HepG2 (cell line): ENCODE measurements around the gene CTNND2. TPM values are rescaled to one million over a fixed set of nuclear protein-coding genes. Genes with fewer than 3 reads are reported as not detected.

Experiments
- BCL6 ChIP-seq: IDR thresholded peaks from 2 replicates; pipeline ENCODE4 v1.6.1; 2016; ENCODE audit warnings: missing genetic modification reagents, missing compliant biosample characterization
- KDM5B ChIP-seq: sonication (generic); formaldehyde crosslinking; IDR thresholded peaks from 2 replicates; pipeline ENCODE4 v1.4.0; 2020; ENCODE audit warnings: missing genetic modification reagents, mild to moderate bottlenecking, borderline replicate concordance
- MZF1 ChIP-seq: sonication (generic); formaldehyde crosslinking; IDR thresholded peaks from 2 replicates; pipeline ENCODE4 v1.8.1; 2023; ENCODE audit warnings: mild to moderate bottlenecking, missing genetic modification reagents, borderline replicate concordance
- NONO ChIP-seq, 2 experiments: fragments of 450-650 bp in 1 of 2; sonication (generic) in 1 of 2; formaldehyde crosslinking in 1 of 2; IDR thresholded peaks in 1 of 2; conservative IDR thresholded peaks in 1 of 2; 2 replicates each; pipeline versions ENCODE4 v1.6.1 to v1.8.0; 2017 to 2022; ENCODE audit warnings: mild to moderate bottlenecking in 1 of 2, missing genetic modification reagents in 1 of 2, moderate library complexity in 1 of 2
- NR0B2 ChIP-seq: sonication (generic); formaldehyde crosslinking; IDR thresholded peaks from 2 replicates; pipeline ENCODE4 v1.4.0; 2020; ENCODE audit warnings: mild to moderate bottlenecking, missing genetic modification reagents
- PCBP1 ChIP-seq: fragments of 200-400 bp; formaldehyde crosslinking; IDR thresholded peaks from 2 replicates; pipeline ENCODE4 v1.6.1; 2017; ENCODE audit warnings: mild to moderate bottlenecking, low read depth, low read length, borderline replicate concordance
- PITX1 ChIP-seq: sonication (generic); formaldehyde crosslinking; IDR thresholded peaks from 2 replicates; pipeline ENCODE4 v1.5.1; 2020; ENCODE audit warnings: mild to moderate bottlenecking, missing genetic modification reagents
- PRPF4 ChIP-seq: fragments of 200-400 bp; formaldehyde crosslinking; IDR thresholded peaks from 2 replicates; pipeline ENCODE4 v1.6.1; 2016; ENCODE audit warnings: low read length, low read depth; ENCODE audit not compliant: poor library complexity, severe bottlenecking
- SALL1 ChIP-seq: sonication (generic); formaldehyde crosslinking; IDR thresholded peaks from 2 replicates; pipeline ENCODE4 v1.8.0; 2022; ENCODE audit warnings: mild to moderate bottlenecking, missing genetic modification reagents
- WIZ ChIP-seq: sonication (generic); formaldehyde crosslinking; IDR thresholded peaks from 2 replicates; pipeline ENCODE4 v1.5.1; 2020; ENCODE audit warnings: mild to moderate bottlenecking, missing genetic modification reagents
- YY1 ChIP-seq: IDR thresholded peaks from 2 replicates; pipeline ENCODE4 v1.6.1; 2011; ENCODE audit warnings: low read length, low read depth, moderate library complexity, mild to moderate bottlenecking; ENCODE audit not compliant: insufficient read depth, insufficient replicate concordance
- ZBTB37 ChIP-seq: sonication (generic); formaldehyde crosslinking; IDR thresholded peaks from 2 replicates; pipeline ENCODE4 v1.4.0; 2020; ENCODE audit warnings: mild to moderate bottlenecking, missing genetic modification reagents
- ZNF136 ChIP-seq: sonication (generic); formaldehyde crosslinking; IDR thresholded peaks from 2 replicates; pipeline ENCODE4 v1.8.1; 2022; ENCODE audit warnings: low read depth, mild to moderate bottlenecking, moderate library complexity, missing genetic modification reagents
- ZNF205 ChIP-seq: IDR thresholded peaks from 2 replicates; pipeline ENCODE4 v1.6.1; 2018; ENCODE audit warnings: missing biosample characterization, missing genetic modification reagents
- ZNF225 ChIP-seq: sonication (generic); formaldehyde crosslinking; IDR thresholded peaks from 2 replicates; pipeline ENCODE4 v1.4.0; 2020; ENCODE audit warnings: mild to moderate bottlenecking, missing genetic modification reagents
- ZNF512B ChIP-seq: sonication (generic); formaldehyde crosslinking; IDR thresholded peaks from 2 replicates; pipeline ENCODE4 v1.5.1; 2020; ENCODE audit warnings: missing genetic modification reagents, mild to moderate bottlenecking, borderline replicate concordance
- ZNF574 ChIP-seq: sonication (generic); formaldehyde crosslinking; IDR thresholded peaks from 2 replicates; pipeline ENCODE4 v1.4.0; 2020; ENCODE audit warnings: missing genetic modification reagents
- ZNF629 ChIP-seq: sonication (generic); formaldehyde crosslinking; conservative IDR thresholded peaks from 2 replicates; pipeline ENCODE4 v1.5.0; 2020; ENCODE audit warnings: missing genetic modification reagents
- ZNF670 ChIP-seq: sonication (generic); formaldehyde crosslinking; IDR thresholded peaks from 2 replicates; pipeline ENCODE4 v1.8.0; 2022; ENCODE audit warnings: mild to moderate bottlenecking, missing genetic modification reagents, borderline replicate concordance
- ZNF761 ChIP-seq: sonication (generic); formaldehyde crosslinking; conservative IDR thresholded peaks from 2 replicates; pipeline ENCODE4 v1.4.0; 2020; ENCODE audit warnings: mild to moderate bottlenecking, missing genetic modification reagents
- ZNF773 ChIP-seq: sonication (generic); formaldehyde crosslinking; IDR thresholded peaks from 2 replicates; pipeline ENCODE4 v1.4.0; 2020; ENCODE audit warnings: missing genetic modification reagents, borderline replicate concordance
- ZNF841 ChIP-seq: sonication (generic); formaldehyde crosslinking; IDR thresholded peaks from 2 replicates; pipeline ENCODE4 v1.8.1; 2023; ENCODE audit warnings: missing genetic modification reagents, borderline replicate concordance
- ZSCAN29 ChIP-seq: sonication (generic); formaldehyde crosslinking; conservative IDR thresholded peaks from 2 replicates; pipeline ENCODE4 v1.4.0; 2020; ENCODE audit warnings: mild to moderate bottlenecking, missing genetic modification reagents
- polyA plus RNA-seq, 8 experiments: library from polyadenylated mRNA; depleted of rRNA in 3 of 8; stranded (reverse) in 7 of 8; unstranded in 1 of 8; fragments of >200 nt; fragmentation: Illumina TruSeq in 4 of 8; extraction: Trizol in 4 of 8; gene quantifications; 2 replicates each; pipeline versions ENCODE4 v1.2.1 to v1.2.3, GENCODE V29; 2011 to 2016; ENCODE audit warnings: low read depth in 4 of 8, missing spikeins in 1 of 8, mixed read lengths in 1 of 8; ENCODE audit not compliant: insufficient read depth in 1 of 8
- total RNA-seq, 5 experiments: library from RNA; depleted of rRNA; stranded (reverse); fragments of >200 nt; fragmentation: Illumina TruSeq; extraction: Trizol; gene quantifications; 2 replicates each; pipeline ENCODE4 v1.2.3, GENCODE V29; 2016; ENCODE audit warnings: low read depth in 1 of 5

Gene CTNND2
- total and polyA plus RNA-seq, 2 of the 13 experiments (the other 11 are each of a cell fraction or from before 2014, with no cell fraction given) = not detected

- no peak for TF ChIP-seq MZF1 (CRISPR knock-in tag)
- TF ChIP-seq KDM5B (CRISPR knock-in tag) = no peak
- no peak for TF ChIP-seq PRPF4
- TF ChIP-seq ZNF773 (CRISPR knock-in tag) = no peak
- peak; percentile 69 for TF ChIP-seq YY1
- no peak for TF ChIP-seq ZNF629 (CRISPR knock-in tag)
- TF ChIP-seq ZNF205 (CRISPR knock-in tag) = no peak
- TF ChIP-seq PITX1 (CRISPR knock-in tag) = no peak
- TF ChIP-seq ZSCAN29 (CRISPR knock-in tag) = no peak
- TF ChIP-seq ZNF512B (CRISPR knock-in tag) = no peak
- no peak for TF ChIP-seq ZNF761 (CRISPR knock-in tag)
- TF ChIP-seq ZNF225 (CRISPR knock-in tag) = no peak
- no peak for TF ChIP-seq ZNF841 (CRISPR knock-in tag)
- no peak for TF ChIP-seq NR0B2 (CRISPR knock-in tag)
- TF ChIP-seq ZNF574 (CRISPR knock-in tag) = 0 out of 2 replicates have a peak, but pooled peaks have one; percentile 22
- TF ChIP-seq WIZ (CRISPR knock-in tag) = no peak
- no peak for TF ChIP-seq ZNF670 (CRISPR knock-in tag)
- no peak for TF ChIP-seq ZNF136 (CRISPR knock-in tag)
- no peak for TF ChIP-seq ZBTB37 (CRISPR knock-in tag)
- TF ChIP-seq SALL1 (CRISPR knock-in tag) = 0 out of 2 replicates have a peak, but pooled peaks have one; percentile 32
- TF ChIP-seq NONO (IDR thresholded peaks at IDR 0.05) = no peak
- TF ChIP-seq NONO (CRISPR knock-in tag; conservative IDR thresholded peaks at IDR 0.05) = no peak
- TF ChIP-seq PCBP1 = no peak
- TF ChIP-seq BCL6 = peak; percentile 41
Observed at GRCh38 chr5:10987925-10988504, 916.2 kb downstream of the CTNND2 start (continued).
